ENCODE measurements around the gene AGBL5. TPM values are rescaled to one million over a fixed set of nuclear protein-coding genes. Genes with fewer than 3 reads are reported as not detected.

The AGBL5 gene
- total and polyA plus RNA-seq, 8 donors = 12.0 to 54.5 (median 50.2) TPM

DNA sequence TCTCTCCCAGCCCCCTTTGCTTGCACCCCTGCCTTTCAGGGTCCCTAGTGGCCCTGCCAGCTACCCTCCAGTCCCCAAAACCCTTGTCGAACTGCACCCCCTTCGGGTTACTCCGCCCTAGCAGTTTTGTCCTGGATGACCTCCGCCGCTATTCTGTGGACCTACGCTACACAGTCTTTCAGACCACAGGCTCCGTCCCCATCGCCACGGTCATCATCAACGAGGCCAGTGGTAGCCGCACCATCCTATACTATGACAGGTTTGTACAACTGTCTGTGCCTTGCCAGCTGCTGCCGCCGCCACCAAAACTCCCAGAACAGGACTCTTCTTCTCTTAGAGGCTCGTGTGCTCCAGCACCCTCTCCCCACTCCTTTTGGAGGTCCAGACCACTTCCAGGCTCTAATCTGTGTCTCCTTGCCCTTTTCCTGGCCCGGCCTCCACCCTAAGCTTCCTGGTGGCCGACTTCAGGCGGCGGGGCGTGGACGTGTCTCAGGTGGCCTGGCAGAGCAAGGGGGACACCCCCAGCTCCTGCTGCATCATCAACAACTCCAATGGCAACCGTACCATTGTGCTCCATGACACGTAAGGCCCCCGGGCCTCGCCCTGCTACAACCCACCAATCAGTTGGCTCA is 43.0 kb downstream of the AGBL5 start:
- peaks cover 6 to 17% of the 10 kb centered on the region in 2 donors for H3K4me1 ChIP-seq
- DNase-seq = no peak
- TF ChIP-seq, protein P1, sequence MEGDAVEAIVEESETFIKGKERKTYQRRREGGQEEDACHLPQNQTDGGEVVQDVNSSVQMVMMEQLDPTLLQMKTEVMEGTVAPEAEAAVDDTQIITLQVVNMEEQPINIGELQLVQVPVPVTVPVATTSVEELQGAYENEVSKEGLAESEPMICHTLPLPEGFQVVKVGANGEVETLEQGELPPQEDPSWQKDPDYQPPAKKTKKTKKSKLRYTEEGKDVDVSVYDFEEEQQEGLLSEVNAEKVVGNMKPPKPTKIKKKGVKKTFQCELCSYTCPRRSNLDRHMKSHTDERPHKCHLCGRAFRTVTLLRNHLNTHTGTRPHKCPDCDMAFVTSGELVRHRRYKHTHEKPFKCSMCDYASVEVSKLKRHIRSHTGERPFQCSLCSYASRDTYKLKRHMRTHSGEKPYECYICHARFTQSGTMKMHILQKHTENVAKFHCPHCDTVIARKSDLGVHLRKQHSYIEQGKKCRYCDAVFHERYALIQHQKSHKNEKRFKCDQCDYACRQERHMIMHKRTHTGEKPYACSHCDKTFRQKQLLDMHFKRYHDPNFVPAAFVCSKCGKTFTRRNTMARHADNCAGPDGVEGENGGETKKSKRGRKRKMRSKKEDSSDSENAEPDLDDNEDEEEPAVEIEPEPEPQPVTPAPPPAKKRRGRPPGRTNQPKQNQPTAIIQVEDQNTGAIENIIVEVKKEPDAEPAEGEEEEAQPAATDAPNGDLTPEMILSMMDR (IDR thresholded peaks at IDR 0.05) = no peak
- peaks cover 0 to 1% of the 10 kb centered on the region in 2 donors for H3K36me3 ChIP-seq
- H3K27me3 ChIP-seq = no peaks in the 10 kb centered on the region
- H3K4me3 ChIP-seq = no peak overlapping the region
- H3K27ac ChIP-seq = no peak overlapping the region
- ATAC-seq = no peak
- no peaks in the 10 kb centered on the region for H3K9me3 ChIP-seq
- intact Hi-C loops (cut with DNase I) = loop anchor here in 1 of 2 donors (10.0 kb wide), 2 partner anchors 110 to 190 kb away; partner anchors contain the start of gene TRIM54

DNA sequence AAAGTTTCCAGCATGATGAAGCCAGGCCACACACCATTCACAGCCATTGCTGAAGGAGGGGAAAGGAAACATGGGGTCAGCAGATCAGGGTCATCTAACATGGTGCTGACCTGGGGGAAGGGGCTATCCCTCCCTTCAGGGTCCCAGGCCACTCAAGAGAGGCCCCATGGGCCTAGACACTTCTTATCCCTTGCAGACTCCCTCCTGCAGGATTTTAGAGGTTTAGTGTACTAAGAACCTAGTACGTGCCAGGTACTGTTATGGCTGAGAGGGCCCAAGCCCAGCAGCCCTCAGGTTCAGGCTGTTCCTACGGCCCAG is 43.9 kb downstream of the AGBL5 start:
- Histone ChIP-seq H3K36me3 (peaks cover 0 to 5% of the 10 kb centered on the region in 2 donors), H3K4me3 (no peak overlapping the region), H3K27ac (no peak overlapping the region), H3K4me1 (peaks cover 6 to 17% of the 10 kb centered on the region in 2 donors), H3K27me3 (no peaks in the 10 kb centered on the region), H3K9me3 (no peaks in the 10 kb centered on the region)
- DNase-seq = no peak
- TF ChIP-seq, protein P1 (IDR thresholded peaks at IDR 0.05) = no peak
- intact Hi-C loops (cut with DNase I) = loop anchor here in 1 of 2 donors (10.0 kb wide), 2 partner anchors 109 to 189 kb away; partner anchors contain the start of gene TRIM54
- ATAC-seq = no peak

DNA sequence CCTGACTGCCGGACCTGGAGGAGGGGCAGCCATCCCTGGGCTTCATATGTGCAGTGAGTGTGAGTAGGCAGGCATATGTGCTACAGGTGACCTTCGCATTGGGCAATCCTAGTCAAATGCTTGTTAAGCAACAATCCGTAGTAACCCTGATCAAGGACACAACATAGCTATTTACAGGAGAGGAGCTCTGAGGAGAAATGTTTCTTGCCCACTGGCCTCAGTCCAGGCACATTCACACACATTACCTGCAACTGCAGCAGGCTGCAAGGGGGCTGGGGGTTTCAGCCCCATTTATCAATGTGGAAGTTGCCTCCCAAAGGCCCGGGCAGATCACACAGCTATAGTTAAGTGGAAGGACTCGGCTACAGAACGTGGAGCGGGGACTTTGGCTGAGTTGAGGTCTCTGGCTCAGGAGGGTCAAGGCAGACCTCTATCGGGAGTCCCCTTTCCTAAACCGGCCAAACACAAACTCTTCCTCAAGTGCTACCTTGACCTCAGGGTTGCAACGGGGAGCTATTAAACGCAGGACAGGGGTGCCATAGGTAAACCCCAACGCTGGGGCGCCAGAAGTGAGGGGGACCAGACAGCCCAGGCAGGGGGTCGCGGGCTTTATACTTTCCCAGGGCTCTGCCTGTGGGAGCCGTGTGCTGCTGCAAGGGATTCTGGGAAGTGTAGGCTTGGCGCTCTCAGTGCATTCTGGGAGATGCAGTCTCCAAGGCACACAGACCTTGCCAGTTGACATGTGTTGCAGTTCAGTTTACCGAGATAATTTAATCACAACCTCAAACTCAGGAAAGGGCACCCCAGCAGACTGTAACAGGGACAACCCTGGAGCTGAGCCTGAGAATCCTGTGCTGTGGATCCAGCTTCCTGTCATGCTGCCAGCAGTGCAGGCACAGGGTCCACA is 44.5 kb downstream of the AGBL5 start:
- no peaks in the 10 kb centered on the region for H3K27me3 ChIP-seq
- H3K36me3 ChIP-seq = peaks cover 0 to 5% of the 10 kb centered on the region in 2 donors
- peak; percentile 93 for ATAC-seq
- intact Hi-C loops (cut with DNase I) = loop anchor here in 1 of 2 donors (10.0 kb wide), 2 partner anchors 109 to 189 kb away; partner anchors contain the start of gene TRIM54
- peak in 3 of 4 donors; percentile 62 to 83 (median 71) for DNase-seq
- peak overlapping the region in 1 of 2 donors; percentile 46 for H3K27ac ChIP-seq
- peaks cover 6 to 17% of the 10 kb centered on the region in 2 donors for H3K4me1 ChIP-seq
- H3K4me3 ChIP-seq = peak overlapping the region; percentile 12 to 30
- H3K9me3 ChIP-seq = no peaks in the 10 kb centered on the region
- TF ChIP-seq, protein P1 (IDR thresholded peaks at IDR 0.05) = no peak

DNA sequence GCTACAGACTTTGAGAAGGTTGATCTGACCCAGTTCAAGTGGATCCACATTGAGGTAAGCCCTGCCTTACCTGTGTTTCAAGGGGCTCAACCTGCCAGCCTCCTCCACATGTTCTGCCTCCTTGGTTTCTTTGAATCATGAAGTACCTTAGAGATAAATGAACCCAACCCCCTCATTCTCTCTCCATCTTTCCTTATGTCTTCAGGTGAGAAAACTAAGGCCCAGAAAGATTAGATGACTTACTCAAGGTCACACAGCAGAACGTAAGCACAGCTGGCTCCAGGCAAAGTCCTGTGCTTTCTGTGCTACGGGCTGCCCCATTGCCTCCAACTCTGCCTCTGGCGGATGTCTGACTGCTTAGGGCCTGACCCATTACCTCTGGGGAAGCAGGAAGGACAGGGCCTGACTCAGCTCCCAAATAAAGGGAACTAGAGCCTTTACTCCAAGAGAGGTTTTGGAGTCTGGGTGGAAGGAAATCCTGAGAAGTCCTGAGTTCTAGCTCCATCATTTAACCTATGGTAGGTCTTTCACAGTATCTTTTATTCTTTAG is 45.4 kb downstream of the AGBL5 start:
- peaks cover 0 to 5% of the 10 kb centered on the region in 2 donors for H3K36me3 ChIP-seq
- peaks cover 6 to 17% of the 10 kb centered on the region in 2 donors for H3K4me1 ChIP-seq
- DNase-seq = no peak
- peak overlapping the region in 1 of 2 donors; percentile 46 for H3K27ac ChIP-seq
- peak; percentile 23 for ATAC-seq
- H3K27me3 ChIP-seq = no peaks in the 10 kb centered on the region
- TF ChIP-seq, protein P1 (IDR thresholded peaks at IDR 0.05) = no peak
- H3K4me3 ChIP-seq = peak overlapping the region in 1 of 2 donors; percentile 30
- intact Hi-C loops (cut with DNase I) = loop anchor here in 1 of 2 donors (10.0 kb wide), 2 partner anchors 108 to 188 kb away; partner anchors contain the start of gene TRIM54
- no peaks in the 10 kb centered on the region for H3K9me3 ChIP-seq
